ENCODE measurements around the gene NAA10.
"Not testable (repeated sequence)": the region's sequence is repeated elsewhere in the genome, so short reads cannot be mapped to it uniquely, and the experiment has no call there.

NAA10 gene

GRCh38 chrX:153934762-153935325, at the start of gene NAA10:
Gene NAA10 (minus strand): TSS chrX:153935037. CDS start chrX:153934904, 133 bp downstream.
- Histone ChIP-seq H3K9ac (ENCODE audit: low read length) (peak within 1 kb of the TSS; percentile 79), H3K9me3 (ENCODE audit: control insufficient read depth, insufficient read depth, low read depth, low read length) (peaks cover 9% of the 10 kb centered on the region; the same call in 1 of the 2 replicates), H3K4me3 (ENCODE audit: low read depth, low read length) (peak within 1 kb of the TSS; percentile 79), H3K27ac (ENCODE audit: low read depth, low read length) (peak within 1 kb of the TSS; percentile 34; the same call in 1 of the 2 replicates), H3K27me3 (ENCODE audit: control insufficient read depth, insufficient read depth, low read length) (no peaks in the 10 kb centered on the region), H3K4me1 (ENCODE audit: control insufficient read depth, insufficient read depth, low read length) (peaks cover 17% of the 10 kb centered on the region; the same call in 1 of the 2 replicates), H3K36me3 (ENCODE audit: control insufficient read depth, insufficient read depth, low read length) (peaks cover 35% of the 10 kb centered on the region)

GRCh38 chrX:153983321-153983801, 48.5 kb upstream of the NAA10 start:
- H3K27me3 ChIP-seq (ENCODE audit: control insufficient read depth, insufficient read depth, low read length) = no peaks in the 10 kb centered on the region
- H3K9me3 ChIP-seq (ENCODE audit: control insufficient read depth, insufficient read depth, low read depth, low read length) = peaks cover 13% of the 10 kb centered on the region; the same call in 1 of the 2 replicates
- peaks cover 5% of the 10 kb centered on the region for H3K4me1 ChIP-seq (ENCODE audit: control insufficient read depth, insufficient read depth, low read length)
- no peak overlapping the region for H3K27ac ChIP-seq (ENCODE audit: low read depth, low read length)
- no peak overlapping the region for H3K4me3 ChIP-seq (ENCODE audit: low read depth, low read length)
- no peaks in the 10 kb centered on the region for H3K36me3 ChIP-seq (ENCODE audit: control insufficient read depth, insufficient read depth, low read length)
- H3K9ac ChIP-seq (ENCODE audit: low read length) = no peak overlapping the region

- peaks cover 13% of the 10 kb centered on the region; the same call in 1 of the 2 replicates for H3K9me3 ChIP-seq (ENCODE audit: control insufficient read depth, insufficient read depth, low read depth, low read length)
- peaks cover 5% of the 10 kb centered on the region for H3K4me1 ChIP-seq (ENCODE audit: control insufficient read depth, insufficient read depth, low read length)
- no peak overlapping the region for H3K4me3 ChIP-seq (ENCODE audit: low read depth, low read length)
- no peaks in the 10 kb centered on the region for H3K36me3 ChIP-seq (ENCODE audit: control insufficient read depth, insufficient read depth, low read length)
- H3K27me3 ChIP-seq (ENCODE audit: control insufficient read depth, insufficient read depth, low read length) = no peaks in the 10 kb centered on the region
- H3K9ac ChIP-seq (ENCODE audit: low read length) = no peak overlapping the region
- no peak overlapping the region for H3K27ac ChIP-seq (ENCODE audit: low read depth, low read length)
Observed at GRCh38 chrX:153981771-153982533, 47.1 kb upstream of the NAA10 start.

GRCh38 chrX:153981231-153981630, 46.4 kb upstream of the NAA10 start:
- H3K27me3 ChIP-seq (ENCODE audit: control insufficient read depth, insufficient read depth, low read length) = no peaks in the 10 kb centered on the region
- no peak overlapping the region for H3K9ac ChIP-seq (ENCODE audit: low read length)
- H3K27ac ChIP-seq (ENCODE audit: low read depth, low read length) = no peak overlapping the region
- no peak overlapping the region for H3K4me3 ChIP-seq (ENCODE audit: low read depth, low read length)
- peaks cover 5% of the 10 kb centered on the region for H3K4me1 ChIP-seq (ENCODE audit: control insufficient read depth, insufficient read depth, low read length)
- no peaks in the 10 kb centered on the region for H3K36me3 ChIP-seq (ENCODE audit: control insufficient read depth, insufficient read depth, low read length)
- peaks cover 13% of the 10 kb centered on the region; the same call in 1 of the 2 replicates for H3K9me3 ChIP-seq (ENCODE audit: control insufficient read depth, insufficient read depth, low read depth, low read length)

- not testable (repeated sequence) for H3K9ac ChIP-seq (ENCODE audit: low read length); H3K4me1 ChIP-seq (ENCODE audit: control insufficient read depth, insufficient read depth, low read length); H3K27ac ChIP-seq (ENCODE audit: low read depth, low read length); H3K36me3 ChIP-seq (ENCODE audit: control insufficient read depth, insufficient read depth, low read length); H3K4me3 ChIP-seq (ENCODE audit: low read depth, low read length); H3K27me3 ChIP-seq (ENCODE audit: control insufficient read depth, insufficient read depth, low read length)
- peaks cover 13% of the 10 kb centered on the region; the same call in 1 of the 2 replicates for H3K9me3 ChIP-seq (ENCODE audit: control insufficient read depth, insufficient read depth, low read depth, low read length)
Observed at GRCh38 chrX:153980394-153980793, 45.6 kb upstream of the NAA10 start.

GRCh38 chrX:153974726-153975286, 40.0 kb upstream of the NAA10 start:
- no peak overlapping the region for H3K27ac ChIP-seq (ENCODE audit: low read depth, low read length)
- peak overlapping the region; percentile 98 for H3K9ac ChIP-seq (ENCODE audit: low read length)
- no peak overlapping the region; the same call in 1 of the 2 replicates for H3K4me3 ChIP-seq (ENCODE audit: low read depth, low read length)
- no peaks in the 10 kb centered on the region for H3K36me3 ChIP-seq (ENCODE audit: control insufficient read depth, insufficient read depth, low read length)
- H3K27me3 ChIP-seq (ENCODE audit: control insufficient read depth, insufficient read depth, low read length) = no peaks in the 10 kb centered on the region
- H3K4me1 ChIP-seq (ENCODE audit: control insufficient read depth, insufficient read depth, low read length) = peaks cover 15% of the 10 kb centered on the region; the same call in 1 of the 2 replicates
- H3K9me3 ChIP-seq (ENCODE audit: control insufficient read depth, insufficient read depth, low read depth, low read length) = no peaks in the 10 kb centered on the region

- H3K27ac ChIP-seq (ENCODE audit: low read depth, low read length) = no peak overlapping the region
- H3K27me3 ChIP-seq (ENCODE audit: control insufficient read depth, insufficient read depth, low read length) = no peaks in the 10 kb centered on the region
- H3K36me3 ChIP-seq (ENCODE audit: control insufficient read depth, insufficient read depth, low read length) = no peaks in the 10 kb centered on the region
- H3K9me3 ChIP-seq (ENCODE audit: control insufficient read depth, insufficient read depth, low read depth, low read length) = no peaks in the 10 kb centered on the region
- peak overlapping the region; percentile 81; the same call in 1 of the 2 replicates for H3K4me3 ChIP-seq (ENCODE audit: low read depth, low read length)
- H3K4me1 ChIP-seq (ENCODE audit: control insufficient read depth, insufficient read depth, low read length) = peaks cover 20% of the 10 kb centered on the region
- H3K9ac ChIP-seq (ENCODE audit: low read length) = peak overlapping the region; percentile 98
Observed at GRCh38 chrX:153974003-153974725, 39.3 kb upstream of the NAA10 start.

GRCh38 chrX:153973127-153974002, 38.5 kb upstream of the NAA10 start:
- Histone ChIP-seq H3K27me3 (ENCODE audit: control insufficient read depth, insufficient read depth, low read length) (no peaks in the 10 kb centered on the region), H3K9me3 (ENCODE audit: control insufficient read depth, insufficient read depth, low read depth, low read length) (no peaks in the 10 kb centered on the region), H3K4me1 (ENCODE audit: control insufficient read depth, insufficient read depth, low read length) (peaks cover 28% of the 10 kb centered on the region), H3K27ac (ENCODE audit: low read depth, low read length) (peak overlapping the region; percentile 83), H3K4me3 (ENCODE audit: low read depth, low read length) (peak overlapping the region; percentile 81), H3K9ac (ENCODE audit: low read length) (peak overlapping the region; percentile 98), H3K36me3 (ENCODE audit: control insufficient read depth, insufficient read depth, low read length) (peaks cover 4% of the 10 kb centered on the region; the same call in 1 of the 2 replicates)

- Histone ChIP-seq H3K4me1 (ENCODE audit: control insufficient read depth, insufficient read depth, low read length) (peaks cover 36% of the 10 kb centered on the region), H3K36me3 (ENCODE audit: control insufficient read depth, insufficient read depth, low read length) (peaks cover 6% of the 10 kb centered on the region; the same call in 1 of the 2 replicates), H3K9ac (ENCODE audit: low read length) (peak within 1 kb of the TSS; percentile 98), H3K4me3 (ENCODE audit: low read depth, low read length) (peak within 1 kb of the TSS; percentile 81), H3K9me3 (ENCODE audit: control insufficient read depth, insufficient read depth, low read depth, low read length) (no peaks in the 10 kb centered on the region), H3K27me3 (ENCODE audit: control insufficient read depth, insufficient read depth, low read length) (no peaks in the 10 kb centered on the region), H3K27ac (ENCODE audit: low read depth, low read length) (peak within 1 kb of the TSS; percentile 99)
Observed at GRCh38 chrX:153972368-153973126, 37.7 kb upstream of the NAA10 start, which contains the start of gene TMEM187. Gene TMEM187 (plus strand): TSS chrX:153972754. CDS start chrX:153982063, 9,309 bp downstream.
